Neural progenitor cell (in vitro differentiated cells): ENCODE results near the gene CDH11.

Experiments used
- EZH2phosphoT487 ChIP-seq: fragments of 200-600 bp; sonication (generic); IDR thresholded peaks from 2 replicates; pipeline ENCODE4 v1.6.1; 2017; ENCODE audit warnings: antibody characterized with exemption
- TF ChIP-seq, protein P1 (sequence below): fragments of 200-600 bp; sonication (generic); IDR thresholded peaks from 2 replicates; pipeline ENCODE4 v1.5.1; 2017; ENCODE audit warnings: antibody characterized with exemption, mild to moderate bottlenecking

- TF ChIP-seq, protein P1, sequence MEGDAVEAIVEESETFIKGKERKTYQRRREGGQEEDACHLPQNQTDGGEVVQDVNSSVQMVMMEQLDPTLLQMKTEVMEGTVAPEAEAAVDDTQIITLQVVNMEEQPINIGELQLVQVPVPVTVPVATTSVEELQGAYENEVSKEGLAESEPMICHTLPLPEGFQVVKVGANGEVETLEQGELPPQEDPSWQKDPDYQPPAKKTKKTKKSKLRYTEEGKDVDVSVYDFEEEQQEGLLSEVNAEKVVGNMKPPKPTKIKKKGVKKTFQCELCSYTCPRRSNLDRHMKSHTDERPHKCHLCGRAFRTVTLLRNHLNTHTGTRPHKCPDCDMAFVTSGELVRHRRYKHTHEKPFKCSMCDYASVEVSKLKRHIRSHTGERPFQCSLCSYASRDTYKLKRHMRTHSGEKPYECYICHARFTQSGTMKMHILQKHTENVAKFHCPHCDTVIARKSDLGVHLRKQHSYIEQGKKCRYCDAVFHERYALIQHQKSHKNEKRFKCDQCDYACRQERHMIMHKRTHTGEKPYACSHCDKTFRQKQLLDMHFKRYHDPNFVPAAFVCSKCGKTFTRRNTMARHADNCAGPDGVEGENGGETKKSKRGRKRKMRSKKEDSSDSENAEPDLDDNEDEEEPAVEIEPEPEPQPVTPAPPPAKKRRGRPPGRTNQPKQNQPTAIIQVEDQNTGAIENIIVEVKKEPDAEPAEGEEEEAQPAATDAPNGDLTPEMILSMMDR, result peak; percentile 43
- no peak for TF ChIP-seq EZH2phosphoT487
These were observed 171.6 kb downstream of the CDH11 start for GRCh38 chr16:64950262-64950661.
